ENCODE results near the gene CHL1. TPM values are rescaled to one million over a fixed set of nuclear protein-coding genes. Genes with fewer than 3 reads are reported as not detected.

CHL1 gene
- total RNA-seq, 1 experiment from 2014 or later = not detected

DNA sequence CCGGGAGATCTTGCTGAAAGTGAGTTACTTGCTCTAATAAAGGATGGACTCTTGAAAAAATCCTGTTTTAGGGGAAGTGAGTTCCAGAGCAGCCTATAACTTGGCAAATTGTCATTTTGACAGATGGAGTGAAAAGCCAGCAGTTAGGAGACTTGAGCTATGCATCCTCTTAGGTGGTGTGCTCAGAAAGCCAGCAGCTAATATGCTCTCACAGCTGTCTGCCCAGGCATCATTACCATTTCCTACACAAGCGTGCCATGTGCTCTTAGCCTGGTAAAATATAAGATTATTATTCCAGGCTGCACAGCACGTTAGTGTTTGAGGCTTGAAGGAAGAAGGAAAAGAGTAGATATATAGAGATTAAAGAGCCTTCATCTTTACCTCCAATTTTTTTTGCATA lies 151.0 kb downstream of the CHL1 start:
- no peaks in the 10 kb centered on the region for H3K36me3 ChIP-seq (ENCODE audit: low read depth)
- no peaks in the 10 kb centered on the region for H3K4me1 ChIP-seq (replicated peaks; ENCODE audit: insufficient read depth)
- H3K79me2 ChIP-seq (ENCODE audit: low read depth) = no peaks in the 10 kb centered on the region
- no peaks in the 10 kb centered on the region for H3F3A ChIP-seq (ENCODE audit: insufficient read depth, low read depth)
- no peak overlapping the region for H3K4me3 ChIP-seq
- no peak overlapping the region for H3K4me2 ChIP-seq
- H3K9me3 ChIP-seq (ENCODE audit: insufficient read depth, low read depth) = no peaks in the 10 kb centered on the region
- no TSS peak for BruUV-seq (replicated peaks)
- TF ChIP-seq, protein P1, sequence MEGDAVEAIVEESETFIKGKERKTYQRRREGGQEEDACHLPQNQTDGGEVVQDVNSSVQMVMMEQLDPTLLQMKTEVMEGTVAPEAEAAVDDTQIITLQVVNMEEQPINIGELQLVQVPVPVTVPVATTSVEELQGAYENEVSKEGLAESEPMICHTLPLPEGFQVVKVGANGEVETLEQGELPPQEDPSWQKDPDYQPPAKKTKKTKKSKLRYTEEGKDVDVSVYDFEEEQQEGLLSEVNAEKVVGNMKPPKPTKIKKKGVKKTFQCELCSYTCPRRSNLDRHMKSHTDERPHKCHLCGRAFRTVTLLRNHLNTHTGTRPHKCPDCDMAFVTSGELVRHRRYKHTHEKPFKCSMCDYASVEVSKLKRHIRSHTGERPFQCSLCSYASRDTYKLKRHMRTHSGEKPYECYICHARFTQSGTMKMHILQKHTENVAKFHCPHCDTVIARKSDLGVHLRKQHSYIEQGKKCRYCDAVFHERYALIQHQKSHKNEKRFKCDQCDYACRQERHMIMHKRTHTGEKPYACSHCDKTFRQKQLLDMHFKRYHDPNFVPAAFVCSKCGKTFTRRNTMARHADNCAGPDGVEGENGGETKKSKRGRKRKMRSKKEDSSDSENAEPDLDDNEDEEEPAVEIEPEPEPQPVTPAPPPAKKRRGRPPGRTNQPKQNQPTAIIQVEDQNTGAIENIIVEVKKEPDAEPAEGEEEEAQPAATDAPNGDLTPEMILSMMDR (conservative IDR thresholded peaks at IDR 0.05) = no peak
- no peak for TF ChIP-seq EZH2 (IDR thresholded peaks at IDR 0.05; ENCODE audit: low read depth)
- ChIA-PET POLR2A (ENCODE audit: unreplicated experiment) (interaction anchor here (0.7 kb wide), 1 partner anchor 277 kb away, joined by 3 read pairs; no protein-coding TSS in a partner anchor), CTCF (no interaction called here)
- H3K9me2 ChIP-seq (ENCODE audit: insufficient read depth) = no peaks in the 10 kb centered on the region
- intact Hi-C loops (cut with micrococcal nuclease; ENCODE audit: unreplicated experiment) = no loop called here
- H3K27ac ChIP-seq = no peak overlapping the region
- no peaks in the 10 kb centered on the region for H4K20me1 ChIP-seq (ENCODE audit: insufficient read depth)
- no peak for DNase-seq
- no peak overlapping the region for H2AFZ ChIP-seq
- H3K27me3 ChIP-seq (ENCODE audit: insufficient read depth, low read depth) = no peaks in the 10 kb centered on the region

DNA sequence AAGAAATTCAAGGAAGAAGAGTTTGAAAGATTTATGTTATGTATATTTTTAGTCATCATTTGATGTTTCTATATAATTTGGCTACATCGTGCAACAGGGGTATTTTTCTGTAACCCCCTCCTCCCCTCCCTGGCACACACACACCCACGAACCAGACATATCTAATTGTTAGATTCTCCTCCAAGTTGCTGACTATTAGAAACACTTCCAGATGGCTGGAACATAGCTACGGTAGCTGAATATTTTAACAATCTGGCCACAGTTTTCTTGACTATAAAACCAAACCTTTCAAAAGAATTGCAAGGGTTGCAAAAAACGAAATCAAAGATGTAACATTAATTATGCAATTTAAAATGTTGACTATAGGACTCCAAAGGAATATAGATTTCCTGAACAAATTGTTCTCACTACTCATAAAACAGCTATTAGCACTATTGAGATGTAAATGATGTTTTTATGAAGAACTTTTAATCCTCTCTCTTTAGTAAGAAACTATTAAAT lies 154.4 kb downstream of the CHL1 start:
- Histone ChIP-seq H3K27me3 (ENCODE audit: insufficient read depth, low read depth) (no peaks in the 10 kb centered on the region), H3K4me1 (replicated peaks; ENCODE audit: insufficient read depth) (no peaks in the 10 kb centered on the region), H3K9me2 (ENCODE audit: insufficient read depth) (no peaks in the 10 kb centered on the region), H3F3A (ENCODE audit: insufficient read depth, low read depth) (no peaks in the 10 kb centered on the region), H4K20me1 (ENCODE audit: insufficient read depth) (no peaks in the 10 kb centered on the region), H3K4me2 (no peak overlapping the region), H3K79me2 (ENCODE audit: low read depth) (no peaks in the 10 kb centered on the region), H2AFZ (no peak overlapping the region), H3K4me3 (no peak overlapping the region), H3K27ac (no peak overlapping the region), H3K9me3 (ENCODE audit: insufficient read depth, low read depth) (no peaks in the 10 kb centered on the region), H3K36me3 (ENCODE audit: low read depth) (no peaks in the 10 kb centered on the region)
- ChIA-PET POLR2A (ENCODE audit: unreplicated experiment) (no interaction called here), CTCF (no interaction called here)
- intact Hi-C loops (cut with micrococcal nuclease; ENCODE audit: unreplicated experiment) = no loop called here
- DNase-seq = no peak
- TF ChIP-seq, protein P1 (conservative IDR thresholded peaks at IDR 0.05) = no peak
- no peak for TF ChIP-seq EZH2 (IDR thresholded peaks at IDR 0.05; ENCODE audit: low read depth)
- BruUV-seq (replicated peaks) = no TSS peak

GRCh38 chr3:352599-352998 lies 156.0 kb downstream of the CHL1 start:
- H3K9me2 ChIP-seq (ENCODE audit: insufficient read depth) = no peaks in the 10 kb centered on the region
- no peak overlapping the region for H3K27ac ChIP-seq
- no peaks in the 10 kb centered on the region for H3K27me3 ChIP-seq (ENCODE audit: insufficient read depth, low read depth)
- H3F3A ChIP-seq (ENCODE audit: insufficient read depth, low read depth) = no peaks in the 10 kb centered on the region
- CTCF ChIA-PET = no interaction called here
- no peaks in the 10 kb centered on the region for H4K20me1 ChIP-seq (ENCODE audit: insufficient read depth)
- no peak overlapping the region for H3K4me3 ChIP-seq
- H3K9me3 ChIP-seq (ENCODE audit: insufficient read depth, low read depth) = no peaks in the 10 kb centered on the region
- no peaks in the 10 kb centered on the region for H3K36me3 ChIP-seq (ENCODE audit: low read depth)
- H2AFZ ChIP-seq = no peak overlapping the region
- TF ChIP-seq EZH2 (IDR thresholded peaks at IDR 0.05; ENCODE audit: low read depth) = no peak
- TF ChIP-seq, protein P1 (conservative IDR thresholded peaks at IDR 0.05) = no peak
- POLR2A ChIA-PET (ENCODE audit: unreplicated experiment) = interaction anchor here (0.6 kb wide), 1 partner anchor 11 kb away, joined by 8 read pairs; no protein-coding TSS in a partner anchor
- no peaks in the 10 kb centered on the region for H3K4me1 ChIP-seq (replicated peaks; ENCODE audit: insufficient read depth)
- DNase-seq = no peak
- no TSS peak for BruUV-seq (replicated peaks)
- H3K4me2 ChIP-seq = no peak overlapping the region
- intact Hi-C loops (cut with micrococcal nuclease; ENCODE audit: unreplicated experiment) = no loop called here
- no peaks in the 10 kb centered on the region for H3K79me2 ChIP-seq (ENCODE audit: low read depth)
